HG03520 (cell line): ENCODE results near the gene GRIP1.
A peak's percentile ranks its signal among the peaks of the same experiment; 100 is the strongest.

Source experiments
- ATAC-seq: cut with Tn5 transposase; IDR thresholded peaks from one replicate; pipeline ENCODE4 v1.9.1; 2021; ENCODE audit warnings: mild to moderate bottlenecking, moderate library complexity; ENCODE audit not compliant: unreplicated experiment

GRIP1 gene

GRCh38 chr12:66678338-66679275 lies at the start of gene GRIP1:
TSS of gene GRIP1 (minus strand) at chr12:66679076. CDS start at chr12:66678904, 172 bp downstream.
- ATAC-seq, result no peak

- no peak for ATAC-seq
These were observed 47.7 kb upstream of the GRIP1 start for GRCh38 chr12:66726556-66726955.

- ATAC-seq, result no peak
These were observed 46.2 kb upstream of the GRIP1 start for GRCh38 chr12:66725031-66725430.

- ATAC-seq, result no peak
These were observed 45.7 kb upstream of the GRIP1 start for GRCh38 chr12:66724616-66725015.

- ATAC-seq, result no peak
These were observed 45.1 kb upstream of the GRIP1 start for GRCh38 chr12:66724026-66724425.

- ATAC-seq, result no peak
These were observed 41.0 kb upstream of the GRIP1 start for GRCh38 chr12:66719862-66720261.

GRCh38 chr12:66717036-66717673 lies 38.3 kb upstream of the GRIP1 start:
- no peak for ATAC-seq

GRCh38 chr12:66716522-66716921 lies 37.6 kb upstream of the GRIP1 start:
- ATAC-seq, result no peak

GRCh38 chr12:66714709-66715108 lies 35.8 kb upstream of the GRIP1 start:
- ATAC-seq, result no peak

- ATAC-seq, result peak; percentile 68
These were observed 35.1 kb upstream of the GRIP1 start for GRCh38 chr12:66713984-66714383.

- ATAC-seq, result no peak
These were observed 31.0 kb upstream of the GRIP1 start for GRCh38 chr12:66709893-66710292.

- no peak for ATAC-seq
These were observed 30.5 kb upstream of the GRIP1 start for GRCh38 chr12:66709457-66709773.

GRCh38 chr12:66708704-66709456 lies 30.0 kb upstream of the GRIP1 start:
- no peak for ATAC-seq

GRCh38 chr12:66707002-66707697 lies 28.3 kb upstream of the GRIP1 start:
- ATAC-seq, result no peak

GRCh38 chr12:66699738-66700482 lies 21.0 kb upstream of the GRIP1 start:
- no peak for ATAC-seq

- ATAC-seq, result no peak
These were observed 19.7 kb upstream of the GRIP1 start for GRCh38 chr12:66698558-66698957.

- ATAC-seq, result no peak
These were observed 18.5 kb upstream of the GRIP1 start for GRCh38 chr12:66697404-66697803.

- ATAC-seq, result no peak
These were observed 16.1 kb upstream of the GRIP1 start for GRCh38 chr12:66694666-66695613.

GRCh38 chr12:66693901-66694513 lies 15.1 kb upstream of the GRIP1 start:
- peak; percentile 75 for ATAC-seq
